GM20000 (cell line): Measurements from ENCODE around the gene RNF227.

Experiments used
- DNase-seq: peaks from one replicate; pipeline ENCODE4 v3.0.0; 2012; ENCODE audit warnings: low spot score
- CTCF ChIP-seq: IDR thresholded peaks from 2 replicates; pipeline ENCODE4 v1.5.1; 2012; ENCODE audit warnings: mild to moderate bottlenecking, control low read depth; ENCODE audit errors: extremely low read depth, missing control alignments

The RNF227 gene

GRCh38 chr17:7950578-7950977 is 34.5 kb upstream of the RNF227 start:
- no peak for DNase-seq
- TF ChIP-seq CTCF = no peak

DNA sequence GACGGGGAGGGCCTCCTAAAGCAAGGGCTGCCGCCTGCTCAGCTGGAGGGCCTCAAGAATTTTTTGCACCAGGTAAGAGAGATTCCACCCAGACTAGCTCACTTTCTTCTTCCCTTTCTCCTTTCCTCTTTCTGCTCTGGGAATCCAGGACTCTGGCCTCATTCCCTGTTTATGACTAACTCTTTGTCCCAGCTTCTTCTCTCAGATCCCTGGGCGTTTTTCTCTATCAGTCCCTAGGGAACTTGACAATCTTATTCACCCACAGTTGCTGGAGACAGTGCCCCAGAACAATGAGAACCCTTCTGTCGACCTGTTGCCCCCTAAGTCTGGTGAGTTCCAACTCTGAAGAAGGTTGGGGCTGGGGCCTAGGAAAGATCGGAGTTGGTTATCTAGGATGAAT is 31.6 kb upstream of the RNF227 start:
- no peak for DNase-seq

GRCh38 chr17:7946441-7946840 is 30.4 kb upstream of the RNF227 start:
- TF ChIP-seq CTCF = no peak
- DNase-seq = no peak

More for the DNA sequence above, 31.6 kb upstream of the RNF227 start:
- TF ChIP-seq CTCF = no peak

GRCh38 chr17:7945651-7946050 is 29.6 kb upstream of the RNF227 start:
- no peak for DNase-seq
- TF ChIP-seq CTCF = no peak

- no peak for DNase-seq
- no peak for TF ChIP-seq CTCF
Observed at GRCh38 chr17:7944326-7944725, 28.2 kb upstream of the RNF227 start.

DNA sequence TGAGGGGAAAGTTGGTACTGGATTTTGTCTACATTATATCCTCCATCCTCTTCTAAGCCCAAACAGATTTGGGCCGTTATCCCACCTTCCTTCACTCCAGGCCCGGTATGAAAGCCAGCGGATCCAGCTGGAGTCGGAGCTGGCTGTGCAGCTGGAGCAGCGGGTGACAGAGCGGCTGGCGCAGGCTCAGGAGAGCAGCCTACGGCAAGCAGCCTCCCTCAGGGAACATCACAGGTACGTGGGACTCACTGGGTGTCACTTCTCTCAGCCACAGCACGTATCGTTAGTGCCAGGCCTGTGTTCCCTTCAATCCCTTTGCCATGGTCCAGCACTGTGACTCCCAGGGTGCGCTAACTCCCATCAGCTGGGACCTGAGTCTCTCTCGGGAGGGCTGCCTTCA is 27.2 kb upstream of the RNF227 start:
- TF ChIP-seq CTCF = no peak
- no peak for DNase-seq

GRCh38 chr17:7940743-7941142 is 24.7 kb upstream of the RNF227 start:
- no peak for DNase-seq
- TF ChIP-seq CTCF = no peak
